ENCODE results near the gene PDZRN4.

DNA sequence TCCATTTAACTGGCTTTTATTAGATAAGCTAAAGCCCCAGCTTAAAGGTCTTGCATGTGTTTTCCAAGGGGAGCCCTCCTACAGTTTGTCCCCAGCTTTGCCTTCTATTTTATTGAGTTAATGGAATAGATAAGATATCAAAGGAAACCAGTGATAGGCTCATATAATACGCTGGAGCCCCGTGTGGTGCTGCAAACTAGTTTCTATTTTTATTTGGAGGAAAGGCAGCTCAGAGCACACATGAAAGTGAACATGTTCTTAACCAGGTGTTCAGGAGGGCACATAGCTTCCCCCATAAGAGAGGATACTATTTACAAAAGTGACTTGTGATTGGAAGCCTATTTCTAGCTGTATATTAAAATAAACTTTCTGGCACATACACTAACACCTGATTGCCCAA, 251.7 kb downstream of the PDZRN4 start:
- TF ChIP-seq, protein P1, sequence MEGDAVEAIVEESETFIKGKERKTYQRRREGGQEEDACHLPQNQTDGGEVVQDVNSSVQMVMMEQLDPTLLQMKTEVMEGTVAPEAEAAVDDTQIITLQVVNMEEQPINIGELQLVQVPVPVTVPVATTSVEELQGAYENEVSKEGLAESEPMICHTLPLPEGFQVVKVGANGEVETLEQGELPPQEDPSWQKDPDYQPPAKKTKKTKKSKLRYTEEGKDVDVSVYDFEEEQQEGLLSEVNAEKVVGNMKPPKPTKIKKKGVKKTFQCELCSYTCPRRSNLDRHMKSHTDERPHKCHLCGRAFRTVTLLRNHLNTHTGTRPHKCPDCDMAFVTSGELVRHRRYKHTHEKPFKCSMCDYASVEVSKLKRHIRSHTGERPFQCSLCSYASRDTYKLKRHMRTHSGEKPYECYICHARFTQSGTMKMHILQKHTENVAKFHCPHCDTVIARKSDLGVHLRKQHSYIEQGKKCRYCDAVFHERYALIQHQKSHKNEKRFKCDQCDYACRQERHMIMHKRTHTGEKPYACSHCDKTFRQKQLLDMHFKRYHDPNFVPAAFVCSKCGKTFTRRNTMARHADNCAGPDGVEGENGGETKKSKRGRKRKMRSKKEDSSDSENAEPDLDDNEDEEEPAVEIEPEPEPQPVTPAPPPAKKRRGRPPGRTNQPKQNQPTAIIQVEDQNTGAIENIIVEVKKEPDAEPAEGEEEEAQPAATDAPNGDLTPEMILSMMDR (conservative IDR thresholded peaks at IDR 0.05; ENCODE audit: low read depth in 2 of 2) = no peak
- TF ChIP-seq, protein P2, sequence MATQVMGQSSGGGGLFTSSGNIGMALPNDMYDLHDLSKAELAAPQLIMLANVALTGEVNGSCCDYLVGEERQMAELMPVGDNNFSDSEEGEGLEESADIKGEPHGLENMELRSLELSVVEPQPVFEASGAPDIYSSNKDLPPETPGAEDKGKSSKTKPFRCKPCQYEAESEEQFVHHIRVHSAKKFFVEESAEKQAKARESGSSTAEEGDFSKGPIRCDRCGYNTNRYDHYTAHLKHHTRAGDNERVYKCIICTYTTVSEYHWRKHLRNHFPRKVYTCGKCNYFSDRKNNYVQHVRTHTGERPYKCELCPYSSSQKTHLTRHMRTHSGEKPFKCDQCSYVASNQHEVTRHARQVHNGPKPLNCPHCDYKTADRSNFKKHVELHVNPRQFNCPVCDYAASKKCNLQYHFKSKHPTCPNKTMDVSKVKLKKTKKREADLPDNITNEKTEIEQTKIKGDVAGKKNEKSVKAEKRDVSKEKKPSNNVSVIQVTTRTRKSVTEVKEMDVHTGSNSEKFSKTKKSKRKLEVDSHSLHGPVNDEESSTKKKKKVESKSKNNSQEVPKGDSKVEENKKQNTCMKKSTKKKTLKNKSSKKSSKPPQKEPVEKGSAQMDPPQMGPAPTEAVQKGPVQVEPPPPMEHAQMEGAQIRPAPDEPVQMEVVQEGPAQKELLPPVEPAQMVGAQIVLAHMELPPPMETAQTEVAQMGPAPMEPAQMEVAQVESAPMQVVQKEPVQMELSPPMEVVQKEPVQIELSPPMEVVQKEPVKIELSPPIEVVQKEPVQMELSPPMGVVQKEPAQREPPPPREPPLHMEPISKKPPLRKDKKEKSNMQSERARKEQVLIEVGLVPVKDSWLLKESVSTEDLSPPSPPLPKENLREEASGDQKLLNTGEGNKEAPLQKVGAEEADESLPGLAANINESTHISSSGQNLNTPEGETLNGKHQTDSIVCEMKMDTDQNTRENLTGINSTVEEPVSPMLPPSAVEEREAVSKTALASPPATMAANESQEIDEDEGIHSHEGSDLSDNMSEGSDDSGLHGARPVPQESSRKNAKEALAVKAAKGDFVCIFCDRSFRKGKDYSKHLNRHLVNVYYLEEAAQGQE (IDR thresholded peaks at IDR 0.05; ENCODE audit: unreplicated experiment) = no peak
- TF ChIP-seq EZH2 (IDR thresholded peaks at IDR 0.05; ENCODE audit: low read depth, unreplicated experiment) (no peak), POLR2AphosphoS5 (IDR thresholded peaks at IDR 0.05; ENCODE audit: low read depth) (no peak), EZH2phosphoT487 (IDR thresholded peaks at IDR 0.05; ENCODE audit: unreplicated experiment) (no peak), CREB1 (CRISPR knock-in tag; IDR thresholded peaks at IDR 0.05; ENCODE audit: low read depth) (no peak), JUNB (IDR thresholded peaks at IDR 0.05; ENCODE audit: unreplicated experiment) (no peak)
- TF ChIP-seq, protein P3, sequence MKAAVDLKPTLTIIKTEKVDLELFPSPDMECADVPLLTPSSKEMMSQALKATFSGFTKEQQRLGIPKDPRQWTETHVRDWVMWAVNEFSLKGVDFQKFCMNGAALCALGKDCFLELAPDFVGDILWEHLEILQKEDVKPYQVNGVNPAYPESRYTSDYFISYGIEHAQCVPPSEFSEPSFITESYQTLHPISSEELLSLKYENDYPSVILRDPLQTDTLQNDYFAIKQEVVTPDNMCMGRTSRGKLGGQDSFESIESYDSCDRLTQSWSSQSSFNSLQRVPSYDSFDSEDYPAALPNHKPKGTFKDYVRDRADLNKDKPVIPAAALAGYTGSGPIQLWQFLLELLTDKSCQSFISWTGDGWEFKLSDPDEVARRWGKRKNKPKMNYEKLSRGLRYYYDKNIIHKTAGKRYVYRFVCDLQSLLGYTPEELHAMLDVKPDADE (IDR thresholded peaks at IDR 0.05) = no peak
